Type B pancreatic cell (in vitro differentiated cells): ENCODE measurements around the gene EFNA3. TPM values are rescaled to one million over a fixed set of nuclear protein-coding genes. Genes with fewer than 3 reads are reported as not detected.

Experiments used
- DNase-seq: peaks from one replicate; pipeline ENCODE4 v3.0.0; 2021; ENCODE audit warnings: mixed read lengths; ENCODE audit not compliant: unreplicated experiment; ENCODE audit errors: extremely low spot score
- H3K27ac Mint-ChIP-seq: 2 replicates; pipeline ENCODE4 v1.8.0; 2021; ENCODE audit warnings: mild to moderate bottlenecking, mixed read lengths
- H3K27me3 Mint-ChIP-seq: 2 replicates; pipeline ENCODE4 v1.8.0; 2021; ENCODE audit warnings: mixed read lengths
- H3K36me3 Mint-ChIP-seq: 2 replicates; pipeline ENCODE4 v1.8.0; 2021; ENCODE audit warnings: mixed read lengths
- H3K4me1 Mint-ChIP-seq: one replicate; pipeline ENCODE4 v1.8.0; 2021; ENCODE audit warnings: mixed read lengths; ENCODE audit not compliant: unreplicated experiment
- H3K4me3 Mint-ChIP-seq: 2 replicates; pipeline ENCODE4 v1.8.0; 2021; ENCODE audit warnings: mild to moderate bottlenecking, mixed read lengths
- H3K9me3 Mint-ChIP-seq: 2 replicates; pipeline ENCODE4 v1.8.0; 2021; ENCODE audit warnings: mixed read lengths
- total RNA-seq: library from RNA; stranded (reverse); gene quantifications from 2 replicates; pipeline ENCODE4 v1.2.1, GENCODE V29; 2021; ENCODE audit warnings: low replicate concordance
- TF ChIP-seq, protein P1 (sequence below): fragments of 200-600 bp; sonication (generic); conservative IDR thresholded peaks from 2 replicates; pipeline ENCODE4 v1.5.0; 2021; ENCODE audit warnings: antibody characterized with exemption, mild to moderate bottlenecking

Gene EFNA3
- total RNA-seq, 1 donor from 2014 or later, result 4.7 TPM

DNA sequence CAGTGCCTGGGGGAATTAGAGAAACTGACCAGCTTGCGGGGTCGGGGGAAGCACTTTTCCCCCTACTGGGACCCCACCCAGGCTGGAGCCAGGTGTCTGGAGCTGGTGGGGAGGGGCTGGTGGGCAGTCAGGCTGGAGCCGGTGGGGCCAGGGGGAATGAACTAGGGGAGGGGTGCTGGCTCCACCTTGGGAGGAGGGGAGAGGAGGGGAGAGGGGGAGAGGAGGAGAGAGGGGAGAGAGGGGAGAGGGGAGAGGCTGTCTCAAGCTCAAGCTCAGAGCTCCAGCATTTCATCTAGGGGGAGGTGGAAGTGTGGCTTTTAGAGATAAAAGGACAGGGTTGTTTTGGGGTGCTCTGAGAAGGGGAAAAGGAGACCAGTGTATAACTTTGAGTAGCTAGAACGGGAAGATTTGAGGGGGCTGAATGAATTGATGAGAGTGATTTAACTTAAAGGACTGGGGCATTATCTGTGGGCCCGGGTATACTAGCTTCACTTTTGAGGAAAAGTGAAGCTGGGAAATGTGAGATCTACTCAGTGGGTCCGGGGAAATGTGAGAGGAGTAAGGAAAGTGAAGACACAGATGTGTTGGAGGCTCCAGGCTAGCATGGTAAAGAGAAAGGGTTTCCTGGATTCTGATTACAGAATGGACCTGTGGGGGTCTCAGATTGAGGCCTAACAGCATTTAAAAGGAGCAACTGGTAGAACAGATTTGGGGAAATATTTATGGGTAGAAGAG is 51.8 kb downstream of the EFNA3 start:
- Mint-ChIP-seq H3K4me3 (peak overlapping the region; percentile 92), H3K9me3 (no peaks in the 10 kb centered on the region), H3K36me3 (peaks cover 21% of the 10 kb centered on the region), H3K4me1 (peaks cover 49% of the 10 kb centered on the region), H3K27me3 (peaks cover 33% of the 10 kb centered on the region), H3K27ac (peak overlapping the region; percentile 100)
- DNase-seq, result no peak
- TF ChIP-seq, protein P1, sequence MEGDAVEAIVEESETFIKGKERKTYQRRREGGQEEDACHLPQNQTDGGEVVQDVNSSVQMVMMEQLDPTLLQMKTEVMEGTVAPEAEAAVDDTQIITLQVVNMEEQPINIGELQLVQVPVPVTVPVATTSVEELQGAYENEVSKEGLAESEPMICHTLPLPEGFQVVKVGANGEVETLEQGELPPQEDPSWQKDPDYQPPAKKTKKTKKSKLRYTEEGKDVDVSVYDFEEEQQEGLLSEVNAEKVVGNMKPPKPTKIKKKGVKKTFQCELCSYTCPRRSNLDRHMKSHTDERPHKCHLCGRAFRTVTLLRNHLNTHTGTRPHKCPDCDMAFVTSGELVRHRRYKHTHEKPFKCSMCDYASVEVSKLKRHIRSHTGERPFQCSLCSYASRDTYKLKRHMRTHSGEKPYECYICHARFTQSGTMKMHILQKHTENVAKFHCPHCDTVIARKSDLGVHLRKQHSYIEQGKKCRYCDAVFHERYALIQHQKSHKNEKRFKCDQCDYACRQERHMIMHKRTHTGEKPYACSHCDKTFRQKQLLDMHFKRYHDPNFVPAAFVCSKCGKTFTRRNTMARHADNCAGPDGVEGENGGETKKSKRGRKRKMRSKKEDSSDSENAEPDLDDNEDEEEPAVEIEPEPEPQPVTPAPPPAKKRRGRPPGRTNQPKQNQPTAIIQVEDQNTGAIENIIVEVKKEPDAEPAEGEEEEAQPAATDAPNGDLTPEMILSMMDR, result no peak

DNA sequence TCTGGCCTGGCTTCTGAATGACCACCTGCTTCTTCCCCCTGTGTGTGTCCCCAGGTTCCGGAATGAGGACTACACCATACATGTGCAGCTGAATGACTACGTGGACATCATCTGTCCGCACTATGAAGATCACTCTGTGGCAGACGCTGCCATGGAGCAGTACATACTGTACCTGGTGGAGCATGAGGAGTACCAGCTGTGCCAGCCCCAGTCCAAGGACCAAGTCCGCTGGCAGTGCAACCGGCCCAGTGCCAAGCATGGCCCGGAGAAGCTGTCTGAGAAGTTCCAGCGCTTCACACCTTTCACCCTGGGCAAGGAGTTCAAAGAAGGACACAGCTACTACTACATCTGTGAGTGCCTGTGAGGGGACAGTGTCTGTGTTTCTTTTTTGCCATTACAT is 52.6 kb downstream of the EFNA3 start:
- H3K36me3 Mint-ChIP-seq, result peaks cover 21% of the 10 kb centered on the region
- TF ChIP-seq, protein P1, result no peak
- peaks cover 27% of the 10 kb centered on the region for H3K27me3 Mint-ChIP-seq
- H3K27ac Mint-ChIP-seq, result peak overlapping the region; percentile 100
- peaks cover 45% of the 10 kb centered on the region for H3K4me1 Mint-ChIP-seq
- H3K4me3 Mint-ChIP-seq, result peak overlapping the region; percentile 92
- DNase-seq, result no peak
- no peaks in the 10 kb centered on the region for H3K9me3 Mint-ChIP-seq

DNA sequence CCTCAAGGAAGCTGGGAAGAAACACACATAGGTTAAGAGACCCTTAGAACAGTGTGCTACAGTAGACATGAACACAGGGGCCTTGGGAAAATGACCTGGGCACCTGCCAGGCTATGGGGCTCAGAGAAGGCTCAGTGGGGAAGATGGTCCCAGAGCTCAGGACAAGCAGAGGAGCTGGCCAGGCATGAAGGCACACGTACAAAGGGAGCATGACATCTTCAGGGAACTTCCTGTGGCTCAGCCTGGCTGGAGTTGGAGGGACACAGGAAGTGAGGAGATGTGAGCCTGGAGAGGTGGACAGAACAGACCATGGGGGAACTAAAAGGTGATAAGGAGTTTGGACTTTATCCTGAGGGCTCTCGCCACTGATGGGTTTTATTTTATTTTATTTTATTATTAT is 53.2 kb downstream of the EFNA3 start:
- Mint-ChIP-seq H3K9me3 (no peaks in the 10 kb centered on the region), H3K4me1 (peaks cover 43% of the 10 kb centered on the region), H3K27ac (peak overlapping the region; percentile 100), H3K27me3 (peaks cover 22% of the 10 kb centered on the region), H3K36me3 (peaks cover 21% of the 10 kb centered on the region), H3K4me3 (peak overlapping the region; percentile 70)
- TF ChIP-seq, protein P1, result no peak
- no peak for DNase-seq

DNA sequence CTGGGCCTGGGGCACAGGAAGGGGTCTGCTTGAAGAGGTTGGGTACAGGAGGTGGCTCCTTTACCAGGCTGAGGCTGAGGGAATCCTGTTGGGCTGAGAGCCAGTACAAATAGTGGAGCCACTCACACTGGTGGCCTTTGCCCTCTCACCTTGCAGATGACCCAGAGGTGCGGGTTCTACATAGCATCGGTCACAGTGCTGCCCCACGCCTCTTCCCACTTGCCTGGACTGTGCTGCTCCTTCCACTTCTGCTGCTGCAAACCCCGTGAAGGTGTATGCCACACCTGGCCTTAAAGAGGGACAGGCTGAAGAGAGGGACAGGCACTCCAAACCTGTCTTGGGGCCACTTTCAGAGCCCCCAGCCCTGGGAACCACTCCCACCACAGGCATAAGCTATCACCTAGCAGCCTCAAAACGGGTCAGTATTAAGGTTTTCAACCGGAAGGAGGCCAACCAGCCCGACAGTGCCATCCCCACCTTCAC is 55.2 kb downstream of the EFNA3 start:
- Mint-ChIP-seq H3K4me3 (peak overlapping the region; percentile 66), H3K9me3 (no peaks in the 10 kb centered on the region), H3K36me3 (peaks cover 25% of the 10 kb centered on the region), H3K4me1 (peaks cover 41% of the 10 kb centered on the region), H3K27me3 (peaks cover 5% of the 10 kb centered on the region), H3K27ac (peak overlapping the region; percentile 100)
- TF ChIP-seq, protein P1, result no peak
- DNase-seq, result no peak

DNA sequence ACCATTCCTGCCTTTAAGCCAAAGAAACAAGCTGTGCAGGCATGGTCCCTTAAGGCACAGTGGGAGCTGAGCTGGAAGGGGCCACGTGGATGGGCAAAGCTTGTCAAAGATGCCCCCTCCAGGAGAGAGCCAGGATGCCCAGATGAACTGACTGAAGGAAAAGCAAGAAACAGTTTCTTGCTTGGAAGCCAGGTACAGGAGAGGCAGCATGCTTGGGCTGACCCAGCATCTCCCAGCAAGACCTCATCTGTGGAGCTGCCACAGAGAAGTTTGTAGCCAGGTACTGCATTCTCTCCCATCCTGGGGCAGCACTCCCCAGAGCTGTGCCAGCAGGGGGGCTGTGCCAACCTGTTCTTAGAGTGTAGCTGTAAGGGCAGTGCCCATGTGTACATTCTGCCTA is 55.7 kb downstream of the EFNA3 start:
- H3K4me1 Mint-ChIP-seq, result peaks cover 39% of the 10 kb centered on the region

More for the DNA sequence above, 55.7 kb downstream of the EFNA3 start:
- DNase-seq, result no peak
- TF ChIP-seq, protein P1, result no peak
- H3K9me3 Mint-ChIP-seq, result no peaks in the 10 kb centered on the region
- peak overlapping the region; percentile 100 for H3K4me3 Mint-ChIP-seq
- peaks cover 25% of the 10 kb centered on the region for H3K36me3 Mint-ChIP-seq
- peak overlapping the region; percentile 100 for H3K27ac Mint-ChIP-seq
- H3K27me3 Mint-ChIP-seq, result peaks cover 5% of the 10 kb centered on the region
